ENCODE results near the gene MEGF11. TPM values are rescaled to one million over a fixed set of nuclear protein-coding genes. Genes with fewer than 3 reads are reported as not detected.

Gene MEGF11
- total RNA-seq, 4 donors from 2014 or later = 0.23 to 0.33 TPM; not detected in 2

DNA sequence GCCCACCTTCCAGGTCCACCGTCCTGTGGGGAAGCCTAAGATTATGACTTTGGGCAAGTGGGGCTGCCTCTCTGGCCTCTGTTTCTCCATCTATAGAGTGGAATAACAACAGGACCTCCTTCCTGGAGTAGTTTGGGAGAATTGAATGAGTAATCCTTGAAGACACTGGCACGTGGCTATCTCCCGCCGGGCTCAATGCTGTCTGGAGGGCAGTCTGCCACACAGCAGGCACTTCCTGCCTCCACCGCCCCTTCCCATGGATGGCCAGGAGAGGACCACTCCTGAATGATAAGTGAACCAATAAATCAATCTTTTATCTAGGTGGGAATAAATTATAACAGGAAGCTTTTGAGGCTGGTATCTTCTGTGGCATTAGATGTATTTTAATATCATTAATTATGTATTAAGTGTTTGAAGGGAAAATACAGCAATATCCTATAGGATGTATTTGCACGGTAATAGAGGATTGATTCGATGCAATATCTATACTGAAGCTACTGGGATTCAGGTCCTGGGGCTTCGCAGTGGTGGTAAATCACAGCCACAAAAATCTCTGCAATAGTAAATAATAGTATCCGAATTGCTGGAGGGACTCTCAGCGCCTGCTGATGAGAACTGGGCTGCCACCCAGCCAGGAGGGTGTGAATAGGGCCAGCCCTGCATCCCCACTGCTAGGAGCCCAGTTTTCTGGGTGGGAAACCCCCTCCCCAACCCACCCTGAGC is 15.9 kb downstream of the MEGF11 start:
- Histone ChIP-seq H3K27ac (replicated peaks in 1 of 4) (no peak overlapping the region), H3K4me1 (no peaks in the 10 kb centered on the region), H3K9me3 (no peaks in the 10 kb centered on the region), H3K4me3 (no peak overlapping the region), H3K27me3 (peaks cover 0 to 25% (median 0%) of the 10 kb centered on the region in 4 donors), H3K36me3 (no peaks in the 10 kb centered on the region)
- no peak for DNase-seq (ENCODE audit: extremely low spot score)
- WGBS = 78% methylated on average over 10 of the region's 10 CpGs
- intact Hi-C loops (cut with DNase I) = no loop called here
- TF ChIP-seq EP300 (IDR thresholded peaks at IDR 0.05) = no peak
- no peak for TF ChIP-seq POLR2AphosphoS5 (IDR thresholded peaks at IDR 0.05)
- TF ChIP-seq, protein P1, sequence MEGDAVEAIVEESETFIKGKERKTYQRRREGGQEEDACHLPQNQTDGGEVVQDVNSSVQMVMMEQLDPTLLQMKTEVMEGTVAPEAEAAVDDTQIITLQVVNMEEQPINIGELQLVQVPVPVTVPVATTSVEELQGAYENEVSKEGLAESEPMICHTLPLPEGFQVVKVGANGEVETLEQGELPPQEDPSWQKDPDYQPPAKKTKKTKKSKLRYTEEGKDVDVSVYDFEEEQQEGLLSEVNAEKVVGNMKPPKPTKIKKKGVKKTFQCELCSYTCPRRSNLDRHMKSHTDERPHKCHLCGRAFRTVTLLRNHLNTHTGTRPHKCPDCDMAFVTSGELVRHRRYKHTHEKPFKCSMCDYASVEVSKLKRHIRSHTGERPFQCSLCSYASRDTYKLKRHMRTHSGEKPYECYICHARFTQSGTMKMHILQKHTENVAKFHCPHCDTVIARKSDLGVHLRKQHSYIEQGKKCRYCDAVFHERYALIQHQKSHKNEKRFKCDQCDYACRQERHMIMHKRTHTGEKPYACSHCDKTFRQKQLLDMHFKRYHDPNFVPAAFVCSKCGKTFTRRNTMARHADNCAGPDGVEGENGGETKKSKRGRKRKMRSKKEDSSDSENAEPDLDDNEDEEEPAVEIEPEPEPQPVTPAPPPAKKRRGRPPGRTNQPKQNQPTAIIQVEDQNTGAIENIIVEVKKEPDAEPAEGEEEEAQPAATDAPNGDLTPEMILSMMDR (IDR thresholded peaks at IDR 0.05) = no peak
- no peak for TF ChIP-seq POLR2A (IDR thresholded peaks at IDR 0.05; ENCODE audit: low read depth)

DNA sequence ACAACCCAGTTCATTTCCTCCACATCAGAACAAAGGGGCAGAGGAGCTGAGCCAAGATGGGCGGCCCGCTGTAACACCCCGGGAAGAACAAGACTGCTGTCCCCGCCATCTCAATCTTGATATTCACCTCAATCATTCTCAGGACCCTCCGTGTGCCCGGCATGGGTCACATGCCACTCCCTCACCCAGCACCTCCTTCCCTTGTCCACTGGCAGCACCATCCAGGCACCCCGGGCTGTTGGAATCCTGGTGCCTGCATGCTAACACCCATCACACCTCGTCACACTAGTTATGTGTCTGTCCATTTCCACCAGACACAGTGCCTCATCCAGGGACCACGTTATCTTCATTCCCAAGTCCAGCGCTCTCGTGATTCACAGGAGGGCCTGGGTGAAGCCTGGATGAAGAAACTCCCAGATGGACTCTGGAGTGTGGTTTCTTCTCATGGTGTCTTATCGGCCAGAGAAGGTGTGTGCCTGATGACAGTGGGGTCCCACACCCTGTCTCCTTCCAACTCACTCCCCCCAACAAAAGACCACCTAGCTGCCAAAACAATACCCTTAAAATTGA is 16.7 kb downstream of the MEGF11 start:
- TF ChIP-seq POLR2AphosphoS5 (IDR thresholded peaks at IDR 0.05) (no peak), EP300 (IDR thresholded peaks at IDR 0.05) (no peak), POLR2A (IDR thresholded peaks at IDR 0.05; ENCODE audit: low read depth) (no peak)
- TF ChIP-seq, protein P1 (IDR thresholded peaks at IDR 0.05) = no peak
- Histone ChIP-seq H3K36me3 (no peaks in the 10 kb centered on the region), H3K9me3 (no peaks in the 10 kb centered on the region), H3K4me3 (no peak overlapping the region), H3K27ac (replicated peaks in 1 of 4) (no peak overlapping the region), H3K27me3 (peaks cover 0 to 25% (median 0%) of the 10 kb centered on the region in 4 donors), H3K4me1 (no peaks in the 10 kb centered on the region)
- DNase-seq (ENCODE audit: extremely low spot score) = no peak
- 75% methylated on average over 10 of the region's 12 CpGs for WGBS
- intact Hi-C loops (cut with DNase I) = no loop called here

DNA sequence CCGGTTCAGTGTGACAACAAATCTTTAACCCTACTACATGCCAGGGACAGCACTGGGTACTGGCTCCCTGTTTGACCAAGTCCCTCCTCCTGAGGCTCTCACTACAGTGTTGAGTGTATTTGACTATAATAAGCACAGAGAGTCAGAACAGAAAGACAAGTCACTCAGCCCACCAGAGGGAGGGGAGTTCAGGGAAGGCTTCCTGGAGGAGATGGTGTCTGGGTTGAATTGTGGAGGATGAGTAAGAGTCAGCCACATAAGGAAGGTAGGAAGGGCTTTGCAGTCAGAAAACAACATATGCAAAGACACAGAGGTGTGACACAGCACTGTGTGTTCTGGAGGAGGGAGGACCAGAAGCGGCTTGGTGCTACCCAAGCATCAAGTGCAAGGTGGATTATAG is 17.7 kb downstream of the MEGF11 start:
- Histone ChIP-seq H3K27me3 (peaks cover 0 to 18% (median 0%) of the 10 kb centered on the region in 4 donors), H3K4me1 (no peaks in the 10 kb centered on the region), H3K36me3 (no peaks in the 10 kb centered on the region), H3K27ac (replicated peaks in 1 of 4) (no peak overlapping the region), H3K4me3 (no peak overlapping the region), H3K9me3 (no peaks in the 10 kb centered on the region)
- DNase-seq (ENCODE audit: extremely low spot score) = no peak
- intact Hi-C loops (cut with DNase I) = no loop called here
- WGBS = 77% methylated on average over 2 of the region's 2 CpGs
- TF ChIP-seq, protein P1 (IDR thresholded peaks at IDR 0.05) = no peak
- TF ChIP-seq EP300 (IDR thresholded peaks at IDR 0.05) (no peak), POLR2AphosphoS5 (IDR thresholded peaks at IDR 0.05) (no peak)

DNA sequence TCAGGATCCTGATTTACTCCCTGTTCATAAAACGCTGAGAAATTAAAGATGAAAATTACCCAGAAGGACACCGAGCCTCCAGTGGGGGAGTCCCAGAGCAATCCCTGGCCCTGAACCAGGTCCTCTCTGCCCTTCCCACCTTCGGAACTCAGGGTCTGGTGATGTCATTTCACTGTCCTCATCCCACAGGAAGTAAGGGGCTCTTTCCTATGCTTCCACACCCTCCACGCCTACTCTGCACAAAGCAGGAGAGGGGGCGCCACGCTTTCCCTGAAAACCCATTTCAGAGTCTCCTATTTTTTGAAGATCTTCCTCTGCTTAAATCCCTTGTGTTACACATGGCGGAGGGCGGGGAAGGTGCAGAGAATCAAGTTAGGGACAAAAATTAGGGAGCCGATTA is 18.8 kb downstream of the MEGF11 start:
- H3K36me3 ChIP-seq = no peaks in the 10 kb centered on the region
- H3K27me3 ChIP-seq = peaks cover 0 to 14% (median 0%) of the 10 kb centered on the region in 4 donors
- no peaks in the 10 kb centered on the region for H3K4me1 ChIP-seq
- TF ChIP-seq POLR2AphosphoS5 (IDR thresholded peaks at IDR 0.05) (no peak), POLR2A (IDR thresholded peaks at IDR 0.05; ENCODE audit: low read depth) (no peak), EP300 (IDR thresholded peaks at IDR 0.05) (no peak)
- no peaks in the 10 kb centered on the region for H3K9me3 ChIP-seq
- no peak for DNase-seq (ENCODE audit: extremely low spot score)
- no peak overlapping the region for H3K27ac ChIP-seq (replicated peaks in 1 of 4)
- intact Hi-C loops (cut with DNase I) = no loop called here
- no peak overlapping the region for H3K4me3 ChIP-seq
- WGBS = 70% methylated on average over 9 of the region's 9 CpGs

DNA sequence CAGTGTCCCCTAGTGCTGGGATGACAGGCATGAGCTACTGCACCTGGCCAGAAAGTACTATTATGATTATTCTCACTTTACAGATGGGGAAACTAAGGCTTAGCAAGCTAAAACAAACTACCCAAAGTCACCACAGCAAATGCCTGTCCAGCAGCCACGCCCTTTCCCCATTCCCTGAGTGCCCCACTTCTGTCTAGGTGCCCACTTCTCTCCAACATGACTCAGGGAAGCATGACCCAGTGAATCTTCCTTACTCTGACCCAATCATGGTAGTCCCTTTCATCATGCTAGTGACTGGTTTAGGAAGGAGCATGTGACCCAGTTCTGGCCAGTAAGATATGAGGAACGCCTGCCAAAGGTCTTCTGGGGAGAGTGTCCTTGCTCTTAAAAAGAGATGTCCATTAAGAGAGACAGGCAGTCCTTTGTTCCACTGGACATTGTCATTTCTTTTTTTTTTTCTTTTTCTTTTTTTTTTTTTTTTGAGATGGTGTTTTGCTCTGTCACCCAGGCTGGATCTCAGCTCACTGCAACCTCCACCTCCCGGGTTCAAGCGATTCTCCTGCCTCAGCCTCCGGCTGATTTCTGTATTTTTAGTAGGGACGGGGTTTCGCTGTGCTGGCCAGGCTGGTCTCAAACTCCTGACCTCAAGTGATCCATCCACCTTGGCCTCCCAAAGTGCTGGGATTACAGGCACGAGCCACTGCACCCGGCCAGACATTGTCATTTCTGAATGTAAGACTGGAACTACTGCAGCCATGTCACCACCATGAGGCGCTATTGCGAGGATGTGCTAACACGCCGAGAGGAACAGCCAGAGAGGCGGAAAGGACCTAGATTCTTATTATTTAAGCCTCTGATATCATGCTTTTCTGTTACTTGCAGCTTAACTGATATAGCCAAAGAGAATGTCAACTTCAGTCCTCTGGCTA is 19.8 kb downstream of the MEGF11 start:
- DNase-seq (ENCODE audit: extremely low spot score) = no peak
- H3K4me1 ChIP-seq = no peaks in the 10 kb centered on the region
- no peak overlapping the region for H3K27ac ChIP-seq (replicated peaks in 1 of 4)
- H3K4me3 ChIP-seq = no peak overlapping the region
- peaks cover 0 to 14% (median 0%) of the 10 kb centered on the region in 4 donors for H3K27me3 ChIP-seq
- TF ChIP-seq, protein P1 (IDR thresholded peaks at IDR 0.05) = no peak
- TF ChIP-seq POLR2A (IDR thresholded peaks at IDR 0.05; ENCODE audit: low read depth) (no peak), EP300 (IDR thresholded peaks at IDR 0.05) (no peak), POLR2AphosphoS5 (IDR thresholded peaks at IDR 0.05) (no peak)
- no peaks in the 10 kb centered on the region for H3K9me3 ChIP-seq
- intact Hi-C loops (cut with DNase I) = no loop called here
- no peaks in the 10 kb centered on the region for H3K36me3 ChIP-seq
- 79% methylated on average over 14 of the region's 14 CpGs for WGBS
